Ectodermal cell (in vitro differentiated cells): ENCODE results near the gene BABAM2.
"Not testable (repeated sequence)": the region's sequence is repeated elsewhere in the genome, so short reads cannot be mapped to it uniquely, and the experiment has no call there.

Source experiments
- H3K27ac ChIP-seq: 2 replicates; pipeline ENCODE4 v1.7.0; 2013; ENCODE audit warnings: mild to moderate bottlenecking, low read depth, low read length; ENCODE audit not compliant: insufficient read depth, poor library complexity, severe bottlenecking
- H3K27me3 ChIP-seq: 2 replicates; pipeline ENCODE4 v1.7.0; 2013; ENCODE audit warnings: mild to moderate bottlenecking, low read length; ENCODE audit not compliant: insufficient read depth, control insufficient read depth, poor library complexity, severe bottlenecking
- H3K36me3 ChIP-seq: one replicate; pipeline ENCODE4 v1.7.0; 2013; ENCODE audit warnings: low read length; ENCODE audit not compliant: control insufficient read depth, insufficient read depth
- H3K4me1 ChIP-seq: one replicate; pipeline ENCODE4 v1.7.0; 2013; ENCODE audit warnings: low read length; ENCODE audit not compliant: control insufficient read depth, insufficient read depth
- H3K4me3 ChIP-seq: 2 replicates; pipeline ENCODE4 v1.7.0; 2013; ENCODE audit warnings: low read depth, low read length, control low read depth; ENCODE audit not compliant: insufficient read depth
- H3K9me3 ChIP-seq: 2 replicates; pipeline ENCODE4 v1.7.0; 2013; ENCODE audit warnings: mild to moderate bottlenecking, low read length, moderate library complexity; ENCODE audit not compliant: control insufficient read depth
- WGBS, 2 experiments: methylation state at CpG; one replicate each; pipeline ENCODE4 v1.1.7; 2013; ENCODE audit warnings: missing lambda C conversion rate in 2 of 2; 5-methylcytosine and 5-hydroxymethylcytosine counted together

The BABAM2 gene

GRCh38 chr2:28252311-28252710 lies 361.8 kb downstream of the BABAM2 start:
- H3K4me3 ChIP-seq = no peak overlapping the region
- H3K27me3 ChIP-seq = no peaks in the 10 kb centered on the region
- no peaks in the 10 kb centered on the region for H3K4me1 ChIP-seq
- H3K27ac ChIP-seq = no peak overlapping the region
- WGBS, 2 experiments = 92 to 95% methylated on average over 2 of the region's 2 CpGs
- no peaks in the 10 kb centered on the region for H3K9me3 ChIP-seq
- H3K36me3 ChIP-seq = no peaks in the 10 kb centered on the region

- no peaks in the 10 kb centered on the region for H3K4me1 ChIP-seq
- 94 to 97% methylated on average over 2 of the region's 2 CpGs for WGBS, 2 experiments
- no peaks in the 10 kb centered on the region for H3K27me3 ChIP-seq
- H3K27ac ChIP-seq = no peak overlapping the region
- no peaks in the 10 kb centered on the region for H3K36me3 ChIP-seq
- H3K4me3 ChIP-seq = no peak overlapping the region
- no peaks in the 10 kb centered on the region for H3K9me3 ChIP-seq
Observed at GRCh38 chr2:28253543-28253942, 363.0 kb downstream of the BABAM2 start.

GRCh38 chr2:28255231-28255630 lies 364.7 kb downstream of the BABAM2 start:
- 92 to 97% methylated on average over 4 of the region's 4 CpGs for WGBS, 2 experiments
- H3K4me3 ChIP-seq, H3K4me1 ChIP-seq, H3K27me3 ChIP-seq, H3K36me3 ChIP-seq, H3K9me3 ChIP-seq, H3K27ac ChIP-seq: not testable (repeated sequence)

GRCh38 chr2:28257182-28257581 lies 366.7 kb downstream of the BABAM2 start:
- H3K27me3 ChIP-seq = no peaks in the 10 kb centered on the region
- no peak overlapping the region for H3K4me3 ChIP-seq
- no peak overlapping the region for H3K27ac ChIP-seq
- WGBS, 2 experiments = 75 to 96% methylated on average over 1 to 3 of the region's 3 CpGs
- no peaks in the 10 kb centered on the region for H3K36me3 ChIP-seq
- no peaks in the 10 kb centered on the region for H3K4me1 ChIP-seq
- H3K9me3 ChIP-seq = no peaks in the 10 kb centered on the region

- H3K27ac ChIP-seq, H3K4me3 ChIP-seq, H3K27me3 ChIP-seq, H3K9me3 ChIP-seq, H3K36me3 ChIP-seq: not testable (repeated sequence)
- 89 to 94% methylated on average over 5 of the region's 5 CpGs for whole genome bisulfite sequencing, 2 experiments
- peaks cover 10% of the 10 kb centered on the region for H3K4me1 ChIP-seq
Observed at GRCh38 chr2:28259226-28259625, 368.7 kb downstream of the BABAM2 start.

GRCh38 chr2:28263690-28264089 lies 373.2 kb downstream of the BABAM2 start:
- no peaks in the 10 kb centered on the region for H3K36me3 ChIP-seq
- H3K9me3 ChIP-seq = no peaks in the 10 kb centered on the region
- H3K27ac ChIP-seq = no peak overlapping the region
- WGBS, 2 experiments = 52 to 63% methylated on average over 5 of the region's 5 CpGs
- no peaks in the 10 kb centered on the region for H3K27me3 ChIP-seq
- peaks cover 17% of the 10 kb centered on the region for H3K4me1 ChIP-seq
- H3K4me3 ChIP-seq = no peak overlapping the region

- Histone ChIP-seq H3K27me3 (no peaks in the 10 kb centered on the region), H3K4me1 (peaks cover 17% of the 10 kb centered on the region), H3K4me3 (no peak overlapping the region), H3K36me3 (no peaks in the 10 kb centered on the region), H3K9me3 (no peaks in the 10 kb centered on the region), H3K27ac (no peak overlapping the region)
- WGBS, 2 experiments = 88 to 92% methylated on average over 1 of the region's 1 CpG
Observed at GRCh38 chr2:28267282-28267681, 376.8 kb downstream of the BABAM2 start.

- Histone ChIP-seq H3K9me3 (no peaks in the 10 kb centered on the region), H3K4me1 (peaks cover 11% of the 10 kb centered on the region), H3K27me3 (no peaks in the 10 kb centered on the region), H3K4me3 (no peak overlapping the region), H3K36me3 (no peaks in the 10 kb centered on the region), H3K27ac (no peak overlapping the region)
- 91 to 93% methylated on average over 4 of the region's 4 CpGs for WGBS, 2 experiments
Observed at GRCh38 chr2:28268386-28268785, 377.9 kb downstream of the BABAM2 start.

- H3K9me3 ChIP-seq = no peaks in the 10 kb centered on the region
- no peaks in the 10 kb centered on the region for H3K36me3 ChIP-seq
- 81 to 89% methylated on average over 4 of the region's 4 CpGs for WGBS, 2 experiments
- H3K4me1 ChIP-seq = peaks cover 7% of the 10 kb centered on the region
- H3K27ac ChIP-seq = no peak overlapping the region
- H3K27me3 ChIP-seq = no peaks in the 10 kb centered on the region
- H3K4me3 ChIP-seq = no peak overlapping the region
Observed at GRCh38 chr2:28269019-28269784, 378.7 kb downstream of the BABAM2 start.

- 94% methylated on average over 6 of the region's 6 CpGs for WGBS, 2 experiments
- no peak overlapping the region for H3K4me3 ChIP-seq
- H3K27me3 ChIP-seq = no peaks in the 10 kb centered on the region
- no peaks in the 10 kb centered on the region for H3K9me3 ChIP-seq
- no peaks in the 10 kb centered on the region for H3K36me3 ChIP-seq
- H3K4me1 ChIP-seq = peaks cover 3% of the 10 kb centered on the region
- H3K27ac ChIP-seq = no peak overlapping the region
Observed at GRCh38 chr2:28270456-28271152, 380.1 kb downstream of the BABAM2 start.
